Suppressor macrophage treated with lipopolysaccharide for 1 hour (primary cell): ENCODE results near the gene NDE1.

Experiments
- DNase-seq, 3 donors: peaks; one replicate each; pipeline ENCODE4 v3.0.0-alpha.2; 2020 to 2022

The NDE1 gene

GRCh38 chr16:15772579-15773293 lies 122.7 kb downstream of the NDE1 start:
- no peak for DNase-seq

- no peak for DNase-seq
These were observed 123.9 kb downstream of the NDE1 start for GRCh38 chr16:15773968-15774367.

GRCh38 chr16:15775209-15775608 lies 125.2 kb downstream of the NDE1 start:
- DNase-seq: peak in 1 of 3 donors; percentile 5

GRCh38 chr16:15775663-15776304 lies 125.7 kb downstream of the NDE1 start:
- DNase-seq: no peak
